Osteocyte (in vitro differentiated cells): Measurements from ENCODE around the gene SPNS3. TPM values are rescaled to one million over a fixed set of nuclear protein-coding genes. Genes with fewer than 3 reads are reported as not detected.

Experiments
- DNase-seq: peaks from one replicate; pipeline ENCODE4 v3.0.0; 2021; ENCODE audit warnings: mixed read lengths; ENCODE audit not compliant: unreplicated experiment; ENCODE audit errors: extremely low spot score
- H3K27ac Mint-ChIP-seq: one replicate; pipeline ENCODE4 v1.8.0; 2021; ENCODE audit warnings: mild to moderate bottlenecking, mixed read lengths; ENCODE audit not compliant: unreplicated experiment
- H3K27me3 Mint-ChIP-seq: one replicate; pipeline ENCODE4 v1.8.0; 2021; ENCODE audit warnings: mixed read lengths; ENCODE audit not compliant: unreplicated experiment
- H3K36me3 Mint-ChIP-seq: one replicate; pipeline ENCODE4 v1.8.0; 2021; ENCODE audit warnings: mixed read lengths; ENCODE audit not compliant: unreplicated experiment
- H3K4me1 Mint-ChIP-seq: one replicate; pipeline ENCODE4 v1.8.0; 2021; ENCODE audit warnings: mixed read lengths; ENCODE audit not compliant: unreplicated experiment
- H3K4me3 Mint-ChIP-seq: one replicate; pipeline ENCODE4 v1.8.0; 2021; ENCODE audit warnings: mild to moderate bottlenecking, moderate library complexity, mixed read lengths; ENCODE audit not compliant: unreplicated experiment
- H3K9me3 Mint-ChIP-seq: one replicate; pipeline ENCODE4 v1.8.0; 2021; ENCODE audit warnings: mixed read lengths; ENCODE audit not compliant: unreplicated experiment
- total RNA-seq: library from RNA; stranded (reverse); gene quantifications from 2 replicates; pipeline ENCODE4 v1.2.1, GENCODE V29; 2021
- TF ChIP-seq, protein P1 (sequence below): fragments of 200-600 bp; sonication (generic); IDR thresholded peaks from 2 replicates; pipeline ENCODE4 v1.5.0; 2021; ENCODE audit warnings: antibody characterized with exemption, mild to moderate bottlenecking, moderate library complexity

SPNS3 gene
- total RNA-seq, 1 donor from 2014 or later, result not detected

DNA sequence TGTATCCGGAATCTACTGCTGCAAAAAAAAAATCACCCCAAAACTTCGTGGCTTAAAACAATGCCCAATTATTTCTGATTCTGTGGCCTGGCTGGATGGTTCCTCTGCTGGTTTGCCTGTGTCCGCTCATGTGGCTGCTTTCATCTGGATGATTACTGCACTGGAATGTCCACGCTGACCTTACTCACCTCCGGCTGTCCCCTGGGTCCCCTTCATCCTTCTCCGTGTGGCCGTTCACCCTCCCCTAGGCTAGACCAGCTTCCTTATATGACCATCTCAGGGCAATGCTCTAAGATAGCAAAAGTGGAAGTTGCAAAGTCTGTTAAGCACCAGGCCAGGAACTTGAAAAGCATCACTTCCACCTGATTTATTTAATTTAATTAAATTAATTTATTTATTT, 33.5 kb downstream of the SPNS3 start:
- TF ChIP-seq, protein P1, sequence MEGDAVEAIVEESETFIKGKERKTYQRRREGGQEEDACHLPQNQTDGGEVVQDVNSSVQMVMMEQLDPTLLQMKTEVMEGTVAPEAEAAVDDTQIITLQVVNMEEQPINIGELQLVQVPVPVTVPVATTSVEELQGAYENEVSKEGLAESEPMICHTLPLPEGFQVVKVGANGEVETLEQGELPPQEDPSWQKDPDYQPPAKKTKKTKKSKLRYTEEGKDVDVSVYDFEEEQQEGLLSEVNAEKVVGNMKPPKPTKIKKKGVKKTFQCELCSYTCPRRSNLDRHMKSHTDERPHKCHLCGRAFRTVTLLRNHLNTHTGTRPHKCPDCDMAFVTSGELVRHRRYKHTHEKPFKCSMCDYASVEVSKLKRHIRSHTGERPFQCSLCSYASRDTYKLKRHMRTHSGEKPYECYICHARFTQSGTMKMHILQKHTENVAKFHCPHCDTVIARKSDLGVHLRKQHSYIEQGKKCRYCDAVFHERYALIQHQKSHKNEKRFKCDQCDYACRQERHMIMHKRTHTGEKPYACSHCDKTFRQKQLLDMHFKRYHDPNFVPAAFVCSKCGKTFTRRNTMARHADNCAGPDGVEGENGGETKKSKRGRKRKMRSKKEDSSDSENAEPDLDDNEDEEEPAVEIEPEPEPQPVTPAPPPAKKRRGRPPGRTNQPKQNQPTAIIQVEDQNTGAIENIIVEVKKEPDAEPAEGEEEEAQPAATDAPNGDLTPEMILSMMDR, result no peak
- H3K27me3 Mint-ChIP-seq, result peaks cover 18% of the 10 kb centered on the region
- H3K9me3 Mint-ChIP-seq, result no peaks in the 10 kb centered on the region
- no peaks in the 10 kb centered on the region for H3K36me3 Mint-ChIP-seq
- no peak overlapping the region for H3K4me3 Mint-ChIP-seq
- no peak overlapping the region for H3K27ac Mint-ChIP-seq
- no peaks in the 10 kb centered on the region for H3K4me1 Mint-ChIP-seq
- no peak for DNase-seq

DNA sequence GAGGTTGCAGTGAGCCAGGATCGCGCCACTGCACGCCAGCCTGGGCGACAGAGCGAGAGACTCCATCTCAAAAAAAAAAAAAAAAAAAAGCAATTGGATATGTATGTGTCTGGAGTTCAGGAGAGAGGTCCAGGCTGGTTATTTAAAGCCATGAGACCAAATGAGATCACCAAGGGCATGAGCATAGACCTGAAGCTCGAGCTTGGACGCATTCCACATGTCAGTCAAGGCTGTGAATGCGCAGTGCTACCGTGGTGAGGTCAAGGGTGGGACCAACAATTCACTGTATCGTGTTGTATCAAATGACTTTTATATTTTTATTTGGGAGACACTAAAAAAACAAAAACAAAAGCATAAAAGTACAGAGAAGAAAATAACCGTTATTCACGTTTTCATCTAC, 35.8 kb downstream of the SPNS3 start:
- DNase-seq, result no peak
- H3K4me3 Mint-ChIP-seq, result no peak overlapping the region
- no peaks in the 10 kb centered on the region for H3K4me1 Mint-ChIP-seq
- H3K27me3 Mint-ChIP-seq, result peaks cover 17% of the 10 kb centered on the region
- no peaks in the 10 kb centered on the region for H3K9me3 Mint-ChIP-seq
- TF ChIP-seq, protein P1, result no peak
- H3K36me3 Mint-ChIP-seq, result no peaks in the 10 kb centered on the region
- H3K27ac Mint-ChIP-seq, result no peak overlapping the region

DNA sequence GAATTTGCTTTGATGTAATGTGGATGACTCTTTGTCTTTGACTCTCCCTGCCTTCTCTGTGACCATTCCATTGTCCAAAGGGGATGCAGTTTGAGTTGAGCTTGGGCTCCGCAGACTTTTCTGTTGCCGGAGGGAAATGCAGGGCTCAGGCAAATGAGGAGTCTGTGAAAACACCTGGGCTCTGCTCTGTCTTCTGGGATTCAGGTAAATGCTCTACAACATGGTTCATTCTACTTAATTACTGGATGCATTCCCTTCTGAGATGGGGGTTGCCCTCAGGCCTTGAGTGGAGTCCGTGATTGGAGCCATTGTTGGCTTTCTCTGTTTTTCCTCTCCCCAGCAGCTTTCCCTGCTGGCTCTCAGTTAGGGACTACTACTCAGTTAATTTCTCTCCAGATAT, 38.5 kb downstream of the SPNS3 start:
- no peaks in the 10 kb centered on the region for H3K9me3 Mint-ChIP-seq
- no peak overlapping the region for H3K27ac Mint-ChIP-seq

DNA sequence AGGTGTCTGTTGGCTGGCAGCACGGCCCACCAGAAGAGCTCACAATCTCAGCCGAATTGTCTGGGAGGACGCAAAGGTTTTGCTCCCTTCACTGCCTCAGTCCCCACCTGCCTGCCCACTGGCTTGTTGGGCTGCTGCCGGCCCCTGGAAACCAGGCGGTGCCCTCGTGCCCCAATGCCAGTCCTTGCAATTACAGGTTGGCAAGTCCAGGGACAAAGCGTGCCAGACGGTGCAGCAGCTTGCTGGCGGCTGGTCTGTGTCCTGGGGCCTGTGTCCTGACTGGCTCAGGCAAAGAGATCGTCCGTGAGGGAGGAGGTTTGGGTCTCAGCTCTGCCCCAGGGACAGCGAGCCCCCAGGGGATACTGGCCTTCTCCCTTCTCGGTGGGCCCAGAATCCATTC, 40.4 kb downstream of the SPNS3 start:
- Mint-ChIP-seq H3K27me3 (peaks cover 12% of the 10 kb centered on the region), H3K36me3 (no peaks in the 10 kb centered on the region), H3K4me1 (peaks cover 11% of the 10 kb centered on the region), H3K4me3 (no peak overlapping the region), H3K27ac (no peak overlapping the region), H3K9me3 (no peaks in the 10 kb centered on the region)
- no peak for DNase-seq
- TF ChIP-seq, protein P1, result no peak

More for the DNA sequence above, 38.5 kb downstream of the SPNS3 start:
- peaks cover 14% of the 10 kb centered on the region for H3K27me3 Mint-ChIP-seq
- TF ChIP-seq, protein P1, result no peak
- peaks cover 11% of the 10 kb centered on the region for H3K4me1 Mint-ChIP-seq
- H3K4me3 Mint-ChIP-seq, result no peak overlapping the region
- no peaks in the 10 kb centered on the region for H3K36me3 Mint-ChIP-seq
- no peak for DNase-seq

DNA sequence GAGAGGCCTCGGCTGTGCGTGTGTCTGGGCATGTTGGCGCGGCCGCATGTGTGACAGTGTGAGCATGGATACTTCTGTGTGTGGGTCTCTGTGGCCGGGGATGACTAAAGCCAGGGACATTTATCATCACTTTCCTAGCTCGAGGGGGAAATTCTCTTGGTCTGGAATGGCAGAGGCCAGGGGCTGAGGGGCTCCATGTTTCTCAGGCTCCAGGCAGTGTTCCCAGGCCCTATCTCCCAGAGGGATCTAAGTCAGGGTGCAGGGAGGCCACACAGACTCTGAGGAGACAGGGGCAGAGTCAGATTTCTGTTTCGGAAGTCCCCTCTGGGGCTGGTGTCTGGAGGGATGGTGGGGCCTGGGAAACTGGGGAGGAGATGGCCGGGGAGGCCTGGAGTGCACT, 41.3 kb downstream of the SPNS3 start:
- peaks cover 11% of the 10 kb centered on the region for H3K4me1 Mint-ChIP-seq
- H3K27ac Mint-ChIP-seq, result no peak overlapping the region
- H3K36me3 Mint-ChIP-seq, result no peaks in the 10 kb centered on the region
- H3K9me3 Mint-ChIP-seq, result no peaks in the 10 kb centered on the region
- TF ChIP-seq, protein P1, result no peak
- H3K27me3 Mint-ChIP-seq, result peaks cover 12% of the 10 kb centered on the region
- no peak overlapping the region for H3K4me3 Mint-ChIP-seq
- DNase-seq, result no peak
